SJSA1 (cell line): Measurements from ENCODE around the gene DPYD. TPM values are rescaled to one million over a fixed set of nuclear protein-coding genes. Genes with fewer than 3 reads are reported as not detected.

Experiments used
- DNase-seq, 2 experiments: peaks; one replicate each; pipeline ENCODE4 v3.0.0-alpha.2; 2015 to 2020; ENCODE audit warnings: low spot score in 2 of 2, low read depth in 1 of 2
- H3K27ac ChIP-seq: fragments of 250-450 bp; sonication (Bioruptor Pico); 2 replicates; pipeline ENCODE4 v1.5.1; 2020; ENCODE audit warnings: mild to moderate bottlenecking, moderate library complexity
- H3K27me3 ChIP-seq: fragments of 250-450 bp; sonication (Bioruptor Pico); replicated peaks from 2 replicates; pipeline ENCODE4 v1.5.1; 2020; ENCODE audit warnings: mild to moderate bottlenecking, moderate library complexity
- H3K36me3 ChIP-seq: fragments of 250-450 bp; sonication (Bioruptor Pico); 2 replicates; pipeline ENCODE4 v1.5.1; 2020; ENCODE audit warnings: mild to moderate bottlenecking
- H3K4me1 ChIP-seq: fragments of 250-450 bp; sonication (Bioruptor Pico); replicated peaks from 2 replicates; pipeline ENCODE4 v1.6.1; 2021; ENCODE audit warnings: mild to moderate bottlenecking
- H3K4me3 ChIP-seq: fragments of 250-450 bp; sonication (Bioruptor Pico); 2 replicates; pipeline ENCODE4 v1.5.1; 2020; ENCODE audit warnings: mild to moderate bottlenecking
- H3K9me3 ChIP-seq: fragments of 250-450 bp; sonication (Bioruptor Pico); replicated peaks from 2 replicates; pipeline ENCODE4 v1.5.1; 2020; ENCODE audit warnings: mild to moderate bottlenecking
- total RNA-seq: library from RNA; depleted of rRNA; stranded (reverse); fragments of >200 nt; shearing (Covaris generic); gene quantifications from 2 replicates; pipeline ENCODE4 v1.2.3, GENCODE V29; 2014

Gene DPYD
- total RNA-seq, 1 experiment from 2014 or later = 31.4 TPM

DNA sequence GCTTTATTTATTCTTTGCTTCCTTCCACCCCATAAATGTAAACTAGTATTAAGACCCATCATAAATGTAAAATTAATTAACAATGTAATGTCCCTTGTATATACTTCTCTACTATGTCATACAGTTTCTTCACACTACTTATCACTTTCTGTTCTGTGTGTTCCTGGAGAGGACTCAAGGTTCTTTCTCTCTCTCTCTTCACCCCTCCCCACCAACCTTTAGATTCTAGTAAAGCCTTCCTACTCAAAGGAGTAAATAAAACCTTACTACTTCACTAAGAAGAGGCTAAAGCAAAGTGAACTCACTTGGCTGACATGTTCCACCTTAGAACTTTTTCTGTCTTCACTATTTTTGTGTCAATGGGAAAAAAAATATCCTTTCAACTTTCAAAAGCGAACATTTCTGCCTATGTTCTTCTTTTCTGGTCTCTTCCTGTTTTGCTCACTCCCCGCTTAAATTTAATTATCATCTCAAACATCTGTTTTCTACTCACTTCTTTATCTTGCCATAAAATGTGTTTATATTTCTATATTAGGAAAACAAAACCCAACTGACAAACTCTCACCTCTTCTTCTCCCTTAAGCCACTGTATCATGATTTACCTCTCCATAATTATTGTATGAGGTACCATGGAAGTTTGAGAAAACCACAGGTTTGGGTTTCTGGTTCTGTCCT is 260.3 kb downstream of the DPYD start:
- H3K9me3 ChIP-seq = no peaks in the 10 kb centered on the region
- no peaks in the 10 kb centered on the region for H3K36me3 ChIP-seq
- H3K27ac ChIP-seq = no peak overlapping the region
- H3K4me1 ChIP-seq = no peaks in the 10 kb centered on the region
- no peak for DNase-seq
- no peaks in the 10 kb centered on the region for H3K27me3 ChIP-seq
- H3K4me3 ChIP-seq = no peak overlapping the region

DNA sequence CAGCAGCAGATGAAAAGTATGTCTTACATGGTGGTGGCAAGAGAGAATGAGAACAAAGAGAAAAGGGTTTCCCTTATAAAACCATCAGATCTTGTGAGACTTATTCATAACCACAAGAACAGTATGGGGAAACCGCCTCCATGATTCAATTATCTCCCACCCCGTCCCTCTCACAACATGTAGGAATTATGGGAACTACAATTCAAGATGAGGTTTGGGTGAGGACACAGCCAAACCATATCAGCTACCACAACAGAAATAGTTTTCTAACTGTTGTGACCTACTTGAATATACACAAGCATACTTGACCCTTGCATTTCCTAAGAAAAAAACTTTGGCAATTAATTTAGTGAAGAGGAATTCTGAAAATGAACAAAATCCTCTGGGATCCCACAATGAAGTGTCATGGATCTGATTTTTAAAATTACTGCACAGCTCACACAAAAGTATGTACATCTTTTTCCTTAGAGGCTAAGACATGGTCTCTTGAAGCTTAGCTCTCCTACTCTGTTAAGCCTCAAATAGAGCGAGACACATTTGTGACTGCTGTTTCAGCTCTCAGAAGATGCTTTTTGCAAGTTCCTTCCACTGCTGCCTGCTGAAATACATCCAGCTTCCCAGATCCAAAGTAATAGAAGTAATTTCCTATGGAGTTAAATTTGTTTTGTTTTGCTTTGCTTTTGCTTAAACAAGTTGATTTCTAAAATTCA is 265.8 kb downstream of the DPYD start:
- Histone ChIP-seq H3K27me3 (no peaks in the 10 kb centered on the region), H3K4me1 (no peaks in the 10 kb centered on the region), H3K36me3 (no peaks in the 10 kb centered on the region), H3K27ac (no peak overlapping the region), H3K9me3 (no peaks in the 10 kb centered on the region), H3K4me3 (no peak overlapping the region)
- DNase-seq = no peak

DNA sequence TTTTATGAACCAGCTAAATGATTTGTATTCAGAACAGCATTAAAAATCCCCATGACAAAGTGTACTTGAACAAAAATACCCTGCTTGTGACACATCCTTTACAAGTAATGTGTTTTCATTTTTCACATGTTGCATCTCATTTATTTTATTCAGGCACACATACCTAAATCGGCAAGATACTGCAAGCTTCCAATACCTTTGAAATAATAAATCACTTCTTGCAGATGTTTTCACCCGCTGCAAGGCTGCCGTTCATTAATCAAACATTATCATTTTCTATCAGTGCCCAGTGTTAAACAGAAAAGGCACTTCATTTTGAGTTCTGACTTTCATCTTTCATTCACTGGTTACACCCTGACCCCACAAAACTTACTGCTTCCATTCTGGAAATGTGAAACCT is 269.6 kb downstream of the DPYD start:
- Histone ChIP-seq H3K27me3 (no peaks in the 10 kb centered on the region), H3K27ac (no peak overlapping the region), H3K9me3 (0 out of 2 replicates have a peak, but pooled peaks cover 4% of the 10 kb centered on the region), H3K36me3 (no peaks in the 10 kb centered on the region), H3K4me3 (no peak overlapping the region), H3K4me1 (no peaks in the 10 kb centered on the region)
- no peak for DNase-seq

DNA sequence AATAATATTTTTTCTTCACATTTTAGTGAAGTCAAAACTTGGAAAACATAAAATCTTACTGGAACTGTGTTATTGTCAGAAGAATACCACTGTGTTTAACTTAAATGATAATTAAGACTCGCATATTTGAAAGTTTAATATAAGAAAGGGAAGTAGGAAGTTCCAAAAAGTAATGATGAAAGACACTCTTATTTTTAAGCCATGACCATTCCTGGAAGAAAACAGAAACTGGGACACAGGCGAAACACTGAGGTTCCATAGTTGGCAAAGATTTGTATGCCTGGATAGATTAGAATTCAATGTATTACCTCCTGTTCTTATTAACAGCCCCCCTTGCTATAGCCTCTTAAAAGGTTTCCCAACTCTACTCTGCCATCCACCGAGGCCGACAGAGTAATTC is 271.2 kb downstream of the DPYD start:
- H3K27ac ChIP-seq = no peak overlapping the region
- H3K4me1 ChIP-seq = no peaks in the 10 kb centered on the region
- no peaks in the 10 kb centered on the region for H3K27me3 ChIP-seq
- H3K36me3 ChIP-seq = no peaks in the 10 kb centered on the region
- 0 out of 2 replicates have a peak, but pooled peaks cover 4% of the 10 kb centered on the region for H3K9me3 ChIP-seq
- no peak overlapping the region for H3K4me3 ChIP-seq
- no peak for DNase-seq

DNA sequence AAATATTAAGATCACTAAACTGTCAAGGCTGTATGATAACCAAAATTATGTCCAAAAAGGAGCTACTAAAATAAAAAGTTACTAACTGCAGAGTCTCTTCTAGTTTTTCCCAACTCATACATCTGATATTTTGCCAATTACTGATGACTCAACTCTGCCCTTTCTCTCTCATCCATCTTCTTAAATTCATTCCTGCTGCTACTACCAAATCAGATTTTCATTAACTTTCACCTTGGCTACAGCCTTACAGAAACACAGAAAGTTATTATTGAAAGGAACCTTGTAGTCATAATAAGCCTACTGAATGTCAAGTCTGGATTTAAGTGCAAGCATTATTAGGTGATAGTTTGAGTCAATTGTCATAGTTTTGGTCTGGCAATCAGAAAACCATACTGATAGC is 273.1 kb downstream of the DPYD start:
- Histone ChIP-seq H3K36me3 (no peaks in the 10 kb centered on the region), H3K9me3 (0 out of 2 replicates have a peak, but pooled peaks cover 4% of the 10 kb centered on the region), H3K4me3 (no peak overlapping the region), H3K27me3 (no peaks in the 10 kb centered on the region), H3K27ac (no peak overlapping the region), H3K4me1 (no peaks in the 10 kb centered on the region)
- DNase-seq = no peak

DNA sequence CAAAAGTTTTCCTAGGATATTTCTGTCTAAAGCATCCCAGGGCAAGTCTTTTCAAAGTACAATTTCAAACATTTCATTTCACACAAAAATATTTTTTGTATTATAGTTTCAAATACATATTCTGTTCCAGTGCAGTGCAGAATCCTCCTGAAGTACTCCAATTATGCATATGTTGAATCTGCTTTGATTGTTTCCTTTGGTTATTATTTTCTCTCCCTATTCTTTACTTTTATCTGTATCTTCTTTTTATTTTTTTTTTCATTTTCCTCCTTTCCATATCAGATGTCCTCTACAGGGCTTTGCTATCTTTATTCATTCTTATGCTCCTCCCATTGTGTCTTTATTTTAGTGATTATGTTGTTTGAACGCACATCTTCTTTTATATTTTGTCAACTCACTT is 274.8 kb downstream of the DPYD start:
- no peaks in the 10 kb centered on the region for H3K27me3 ChIP-seq
- no peaks in the 10 kb centered on the region for H3K36me3 ChIP-seq
- H3K4me1 ChIP-seq = peaks cover 1% of the 10 kb centered on the region
- DNase-seq = no peak
- H3K27ac ChIP-seq = no peak overlapping the region
- no peak overlapping the region for H3K4me3 ChIP-seq
- 0 out of 2 replicates have a peak, but pooled peaks cover 4% of the 10 kb centered on the region for H3K9me3 ChIP-seq

DNA sequence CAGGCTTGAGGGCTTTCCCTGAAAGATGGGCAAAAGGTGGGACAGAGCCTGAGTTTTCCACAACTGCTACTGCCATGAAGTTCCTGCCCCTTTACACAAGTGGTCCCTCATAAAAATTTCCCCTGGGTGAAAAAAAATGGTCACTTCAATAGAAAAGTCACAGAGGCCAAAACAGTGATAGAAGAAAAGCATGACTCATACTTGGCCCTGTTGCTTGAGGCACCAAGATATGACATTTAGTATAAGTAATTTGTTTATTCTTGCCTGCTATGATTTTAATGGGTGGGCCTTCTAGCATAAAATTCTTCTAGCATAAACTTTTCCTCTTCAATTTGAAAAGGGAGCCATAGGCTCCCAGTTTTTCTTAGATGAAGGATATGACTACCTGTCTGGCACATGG is 280.2 kb downstream of the DPYD start:
- DNase-seq = peak in 1 of 2 experiments; percentile 36

DNA sequence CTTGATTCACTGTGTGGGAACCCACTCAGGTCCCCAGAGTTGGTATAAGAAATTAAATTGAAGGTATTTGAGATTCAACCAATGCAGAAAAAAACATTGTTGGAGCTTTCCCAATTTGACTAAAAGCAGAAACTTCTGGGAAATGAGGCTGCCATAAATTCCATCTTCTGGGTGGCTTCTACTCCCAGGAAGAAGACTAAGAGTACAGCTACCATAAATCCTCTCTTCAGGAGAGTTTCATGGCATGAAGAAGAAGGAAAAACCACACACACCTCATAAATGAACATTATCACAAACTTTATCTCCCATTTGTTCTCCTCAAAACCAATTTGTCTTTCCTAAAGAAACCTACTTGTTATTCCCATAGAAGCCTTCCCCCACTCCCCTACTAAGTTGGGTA is 283.9 kb downstream of the DPYD start:
- no peaks in the 10 kb centered on the region for H3K9me3 ChIP-seq
- DNase-seq = no peak
- H3K4me1 ChIP-seq = peaks cover 16% of the 10 kb centered on the region
- H3K36me3 ChIP-seq = no peaks in the 10 kb centered on the region
- H3K27me3 ChIP-seq = no peaks in the 10 kb centered on the region
- H3K27ac ChIP-seq = no peak overlapping the region
- no peak overlapping the region for H3K4me3 ChIP-seq

More for the DNA sequence above, 280.2 kb downstream of the DPYD start:
- Histone ChIP-seq H3K27ac (no peak overlapping the region), H3K9me3 (no peaks in the 10 kb centered on the region), H3K27me3 (no peaks in the 10 kb centered on the region), H3K4me1 (peaks cover 10% of the 10 kb centered on the region), H3K4me3 (no peak overlapping the region), H3K36me3 (no peaks in the 10 kb centered on the region)

DNA sequence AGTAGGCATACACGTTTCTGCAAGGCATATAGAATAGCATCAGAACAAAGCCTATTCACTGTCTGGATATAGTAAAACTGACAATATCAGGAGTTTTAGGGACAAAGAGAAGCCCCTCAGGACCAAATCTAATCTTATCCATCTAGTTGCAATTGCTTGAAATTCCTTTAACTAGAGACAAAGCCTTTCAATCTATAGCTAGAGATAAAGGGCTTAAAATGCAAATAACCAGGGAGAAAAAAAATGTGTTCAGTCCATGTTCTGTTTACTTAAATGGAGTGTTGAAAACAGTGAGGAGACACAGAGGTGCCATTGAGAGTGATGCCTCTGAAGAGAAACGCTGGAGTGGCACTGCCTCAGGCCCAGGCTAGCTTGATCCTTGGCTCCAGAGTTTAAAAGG is 286.1 kb downstream of the DPYD start:
- no peak for DNase-seq

DNA sequence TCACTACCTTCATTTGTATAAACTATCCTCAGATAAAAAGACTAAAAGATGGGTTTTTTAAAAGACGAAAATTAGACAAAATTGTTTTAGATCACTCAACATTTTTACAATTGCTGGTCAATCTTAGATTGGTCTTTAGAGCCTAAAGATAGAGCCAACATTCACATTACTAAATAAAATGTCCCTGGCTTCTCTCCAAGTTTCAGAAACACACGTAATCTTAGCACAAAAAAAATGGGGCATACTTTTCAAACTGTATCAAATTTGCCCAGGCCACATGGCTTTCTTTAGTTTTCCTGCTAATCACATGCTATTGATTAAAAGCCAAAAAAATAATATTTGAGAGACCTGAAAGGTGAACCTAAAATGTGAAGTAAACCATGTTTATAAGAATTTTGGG is 288.1 kb downstream of the DPYD start:
- H3K27me3 ChIP-seq = no peaks in the 10 kb centered on the region
- no peaks in the 10 kb centered on the region for H3K9me3 ChIP-seq
- no peaks in the 10 kb centered on the region for H3K36me3 ChIP-seq
- H3K4me3 ChIP-seq = no peak overlapping the region
- no peak for DNase-seq
- peaks cover 8% of the 10 kb centered on the region for H3K4me1 ChIP-seq
- no peak overlapping the region for H3K27ac ChIP-seq

More for the DNA sequence above, 286.1 kb downstream of the DPYD start:
- H3K4me1 ChIP-seq = peaks cover 8% of the 10 kb centered on the region
- no peak overlapping the region for H3K27ac ChIP-seq
- H3K9me3 ChIP-seq = no peaks in the 10 kb centered on the region
- no peaks in the 10 kb centered on the region for H3K27me3 ChIP-seq
- no peaks in the 10 kb centered on the region for H3K36me3 ChIP-seq
- no peak overlapping the region for H3K4me3 ChIP-seq

DNA sequence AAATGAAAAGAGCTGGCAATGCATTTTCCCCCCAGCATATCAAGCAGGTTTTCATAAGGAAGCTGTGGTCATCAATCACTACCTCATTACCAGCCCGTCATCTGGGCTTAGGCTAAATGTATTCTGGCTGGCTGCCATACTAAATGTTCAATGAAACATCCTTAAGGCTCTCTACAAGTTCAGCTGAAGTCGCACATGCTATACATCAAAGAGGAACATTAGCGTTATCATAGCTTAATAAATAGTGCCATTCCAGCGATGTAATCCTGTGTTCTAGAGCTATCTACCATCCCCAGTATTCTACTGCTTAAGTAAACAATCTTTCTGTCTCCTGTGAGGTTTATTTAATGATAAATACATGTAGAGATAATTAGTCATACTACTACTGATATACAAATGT is 288.8 kb downstream of the DPYD start:
- H3K4me1 ChIP-seq = peaks cover 8% of the 10 kb centered on the region
- peak in 1 of 2 experiments; percentile 6 for DNase-seq
- H3K27ac ChIP-seq = no peak overlapping the region
- no peaks in the 10 kb centered on the region for H3K9me3 ChIP-seq
- H3K4me3 ChIP-seq = no peak overlapping the region
- no peaks in the 10 kb centered on the region for H3K27me3 ChIP-seq
- H3K36me3 ChIP-seq = no peaks in the 10 kb centered on the region

DNA sequence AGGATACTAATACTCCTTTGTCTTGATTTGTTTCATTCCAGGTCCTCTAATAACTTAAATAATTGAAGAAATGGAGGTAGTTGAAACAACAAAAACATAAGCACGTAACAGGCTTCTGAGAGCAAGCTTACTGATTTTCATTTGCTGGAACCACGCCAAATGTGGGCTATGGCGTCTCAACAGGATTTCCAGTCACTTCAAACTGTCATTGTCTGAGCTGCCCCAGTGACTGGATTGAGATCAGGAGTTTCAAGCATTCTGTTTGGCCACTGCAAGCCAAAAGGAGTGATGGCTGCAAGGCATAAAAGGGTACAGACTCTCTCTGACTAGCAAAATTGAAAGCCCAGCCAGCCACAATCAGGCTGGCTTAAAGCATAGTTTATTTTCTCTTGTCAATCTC is 289.9 kb downstream of the DPYD start:
- no peak overlapping the region for H3K27ac ChIP-seq
- no peak for DNase-seq

DNA sequence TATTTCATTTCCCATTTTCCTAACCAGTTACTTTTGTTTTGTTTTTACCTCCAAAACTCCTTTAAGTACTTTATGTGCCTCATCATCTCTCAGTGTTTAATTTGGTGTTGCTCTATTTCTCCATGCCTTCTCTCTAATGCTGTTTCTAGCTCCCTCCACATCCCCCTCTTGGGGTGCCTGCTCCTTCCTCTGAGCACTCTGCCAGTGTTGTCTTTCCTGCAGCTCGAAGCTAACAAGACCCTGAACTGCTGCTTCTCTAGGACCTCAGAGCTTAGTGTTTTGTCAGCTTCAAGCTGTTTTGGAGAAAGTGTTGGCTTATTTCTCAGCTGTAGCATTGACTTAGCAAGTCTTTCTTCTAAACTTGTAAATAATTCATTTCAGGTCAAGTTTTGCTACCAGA is 290.6 kb downstream of the DPYD start:
- H3K27ac ChIP-seq = no peak overlapping the region
- no peak overlapping the region for H3K4me3 ChIP-seq
- no peaks in the 10 kb centered on the region for H3K36me3 ChIP-seq
- H3K9me3 ChIP-seq = no peaks in the 10 kb centered on the region
- peaks cover 8% of the 10 kb centered on the region for H3K4me1 ChIP-seq
- H3K27me3 ChIP-seq = no peaks in the 10 kb centered on the region
- DNase-seq = no peak

More for the DNA sequence above, 289.9 kb downstream of the DPYD start:
- H3K36me3 ChIP-seq = no peaks in the 10 kb centered on the region
- H3K27me3 ChIP-seq = no peaks in the 10 kb centered on the region
- peaks cover 8% of the 10 kb centered on the region for H3K4me1 ChIP-seq
- H3K9me3 ChIP-seq = no peaks in the 10 kb centered on the region
- H3K4me3 ChIP-seq = no peak overlapping the region

DNA sequence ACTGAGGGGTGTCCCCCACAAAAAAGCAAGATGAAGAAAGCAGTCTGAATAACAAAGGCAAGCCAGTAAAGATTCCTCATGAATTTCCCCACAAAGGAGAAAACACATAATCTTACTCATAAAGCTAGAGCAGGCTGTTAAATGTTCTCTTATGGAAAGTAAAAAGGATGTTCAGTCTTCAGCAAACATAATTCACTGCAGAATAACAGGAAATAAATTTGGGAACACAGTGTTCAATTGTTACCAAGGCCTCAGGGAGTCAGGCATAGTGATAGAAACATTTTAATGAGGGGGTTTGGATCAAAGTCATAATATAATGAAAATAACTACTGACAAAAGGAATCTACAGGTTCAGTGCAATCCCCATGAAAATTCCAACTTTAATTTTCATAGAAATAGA is 297.6 kb downstream of the DPYD start:
- Histone ChIP-seq H3K4me1 (no peaks in the 10 kb centered on the region), H3K9me3 (no peaks in the 10 kb centered on the region), H3K36me3 (no peaks in the 10 kb centered on the region), H3K27me3 (no peaks in the 10 kb centered on the region), H3K4me3 (no peak overlapping the region), H3K27ac (no peak overlapping the region)
- no peak for DNase-seq
